NCI-H2227 (cell line): Measurements from ENCODE around the gene UTP3.
A peak's percentile ranks its signal among the peaks of the same experiment; 100 is the strongest.
"Not testable (repeated sequence)": the region's sequence is repeated elsewhere in the genome, so short reads cannot be mapped to it uniquely, and the experiment has no call there.

Source experiments
- DNase-seq: peaks from one replicate; lab custom pipeline; 2025; ENCODE audit not compliant: unreplicated experiment; lab: John Stamatoyannopoulos, UW

The UTP3 gene

GRCh38 chr4:70682142-70682541, 6.2 kb upstream of the UTP3 start:
- DNase-seq: not testable (repeated sequence)

GRCh38 chr4:70687392-70687791, 940 bp upstream of the UTP3 start:
- no peak for DNase-seq

GRCh38 chr4:70688795-70689231, 481 bp downstream of the UTP3 start:
- DNase-seq: no peak

DNA sequence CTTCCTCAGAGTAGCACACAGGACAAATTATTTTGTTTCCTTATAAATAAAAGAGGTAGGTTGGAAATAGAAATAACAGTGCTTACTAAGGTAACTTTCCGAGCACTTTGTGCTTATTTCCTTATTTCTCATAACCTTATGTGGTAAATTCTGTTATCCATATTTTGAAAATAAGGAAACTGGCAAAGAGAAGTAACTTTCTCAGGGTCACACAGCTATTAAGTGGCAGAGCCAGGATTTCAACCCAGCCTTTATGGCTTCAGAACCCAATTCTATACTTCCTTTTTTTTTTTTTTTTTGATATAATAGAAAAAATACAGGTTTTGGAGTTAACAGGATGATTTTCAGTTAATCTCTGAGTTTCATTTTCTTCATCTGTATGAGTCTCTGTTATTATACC, 3.3 kb downstream of the UTP3 start:
- DNase-seq: no peak

DNA sequence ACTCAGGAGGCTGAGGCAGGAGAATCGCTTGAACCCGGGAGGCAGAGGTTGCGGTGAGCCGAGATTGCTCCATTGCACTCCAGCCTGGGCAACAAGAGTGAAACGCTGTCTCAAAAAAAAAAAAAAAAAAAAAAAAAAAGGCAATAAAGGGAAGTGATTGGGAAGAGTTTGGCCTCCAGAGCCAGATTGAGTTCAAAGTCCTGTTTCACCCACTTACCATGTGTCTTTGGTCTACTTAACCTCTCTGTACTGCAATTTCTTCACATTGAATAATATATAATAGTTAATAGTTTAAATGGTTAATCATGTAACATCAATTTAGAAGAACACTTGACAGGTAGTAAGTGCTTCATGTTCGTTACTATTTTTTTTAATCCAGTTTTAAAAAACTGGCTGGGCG, 6.3 kb downstream of the UTP3 start:
- not testable (repeated sequence) for DNase-seq

- DNase-seq: not testable (repeated sequence)
These were observed 10.1 kb downstream of the UTP3 start for GRCh38 chr4:70698435-70698834.

DNA sequence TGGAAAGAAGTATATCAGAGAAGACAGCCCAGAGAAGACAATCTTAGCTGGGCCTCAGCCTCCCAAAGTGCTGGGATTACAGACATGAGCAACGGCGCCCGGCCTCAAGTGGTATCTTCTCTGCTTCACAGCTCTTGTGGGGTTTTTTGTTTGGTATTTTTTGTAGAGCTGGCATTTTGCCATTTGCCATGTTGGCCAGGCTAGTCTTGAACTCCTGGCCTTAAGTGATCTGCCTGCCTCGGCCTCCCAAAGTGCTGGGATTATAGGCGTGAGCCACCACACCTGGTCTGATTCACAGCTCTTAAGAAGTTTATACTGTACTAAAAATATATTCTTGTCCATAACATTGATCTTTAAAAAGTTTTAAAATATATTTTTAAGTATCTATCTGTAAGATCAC, 12.4 kb downstream of the UTP3 start:
- DNase-seq: no peak

DNA sequence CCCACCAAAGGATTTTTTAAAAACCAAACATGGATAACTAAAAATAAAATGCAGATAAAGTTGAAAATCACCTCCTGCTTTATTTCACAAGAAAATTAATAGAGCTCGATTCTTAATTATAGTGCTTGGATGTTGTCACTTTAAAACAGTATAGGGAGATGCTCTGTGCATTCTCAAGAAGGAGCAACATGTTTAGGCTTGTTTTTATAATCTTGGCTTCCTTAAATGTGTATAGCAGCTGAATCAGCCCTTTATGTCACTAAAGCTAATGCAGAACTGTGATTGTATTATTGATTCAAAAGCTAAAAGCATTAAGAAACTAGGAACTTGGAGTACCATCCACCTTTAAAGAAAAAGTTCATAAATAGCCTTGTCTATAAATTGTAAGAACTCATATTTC, 12.9 kb downstream of the UTP3 start:
- DNase-seq: no peak

- DNase-seq: not testable (repeated sequence)
These were observed 14.3 kb downstream of the UTP3 start for GRCh38 chr4:70702592-70702991.

DNA sequence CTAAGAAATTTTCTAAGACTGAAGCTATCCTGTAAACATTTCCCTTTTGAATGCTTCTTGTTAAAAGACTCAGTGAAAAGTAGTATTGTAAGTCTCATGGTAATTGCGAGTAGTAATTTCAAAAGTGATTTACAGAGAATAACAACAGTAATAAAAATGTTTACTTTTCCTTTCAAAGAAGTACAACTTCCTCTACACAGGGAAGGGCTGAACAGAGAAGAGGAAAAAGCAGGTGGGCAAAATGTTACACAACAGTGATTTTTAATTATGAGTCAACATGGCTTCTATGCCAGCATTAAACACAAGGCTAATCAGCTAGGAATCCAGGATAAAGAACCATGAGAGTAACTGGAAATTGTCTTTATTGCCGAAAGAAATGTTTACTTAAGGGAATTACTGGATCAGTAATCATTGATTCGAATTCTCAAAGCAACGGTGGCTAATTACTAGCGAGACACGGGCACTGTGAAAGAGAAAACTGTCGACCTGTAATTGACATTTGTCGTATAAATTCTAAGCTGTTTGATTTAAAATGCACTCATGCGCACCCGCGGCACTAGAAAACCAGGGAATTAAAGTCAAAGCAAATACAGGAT, 15.4 kb downstream of the UTP3 start:
- peak; percentile 26 for DNase-seq

DNA sequence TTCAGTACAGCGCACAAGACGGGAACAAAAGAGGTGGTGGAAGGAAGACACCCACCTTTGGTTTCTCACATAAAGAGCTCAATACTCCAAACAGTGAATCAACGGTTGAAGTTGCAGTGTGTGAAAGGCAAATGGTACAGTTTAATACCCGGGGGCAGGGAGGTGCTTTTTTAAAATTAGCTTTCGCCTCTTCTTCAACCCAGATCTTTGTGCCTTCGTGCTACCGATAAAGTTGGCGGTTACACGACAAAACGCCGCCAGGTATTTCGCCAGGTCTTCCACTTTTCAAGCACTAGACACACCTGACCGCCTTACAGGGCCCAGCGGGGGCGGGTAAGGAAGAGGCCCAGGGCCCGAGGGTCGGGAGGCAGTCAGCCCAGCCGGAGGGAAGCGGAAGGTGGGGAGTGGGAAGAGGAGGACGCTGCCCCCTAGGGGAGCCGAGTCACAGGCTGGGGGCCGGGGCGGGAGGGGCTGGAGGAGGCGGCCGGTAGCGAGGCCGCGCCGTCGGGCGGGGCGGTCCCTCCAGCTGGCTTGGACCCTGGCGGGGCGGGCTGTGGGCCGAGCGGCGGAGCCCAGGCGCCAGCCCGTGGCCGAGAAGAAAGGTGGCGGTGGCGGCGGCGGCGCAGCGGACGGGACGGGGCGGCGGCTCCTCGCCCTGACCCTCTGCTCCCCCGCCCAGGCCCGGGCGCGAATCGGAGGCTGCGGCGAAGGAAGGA, 16.0 kb downstream of the UTP3 start:
- peak; percentile 84 for DNase-seq

DNA sequence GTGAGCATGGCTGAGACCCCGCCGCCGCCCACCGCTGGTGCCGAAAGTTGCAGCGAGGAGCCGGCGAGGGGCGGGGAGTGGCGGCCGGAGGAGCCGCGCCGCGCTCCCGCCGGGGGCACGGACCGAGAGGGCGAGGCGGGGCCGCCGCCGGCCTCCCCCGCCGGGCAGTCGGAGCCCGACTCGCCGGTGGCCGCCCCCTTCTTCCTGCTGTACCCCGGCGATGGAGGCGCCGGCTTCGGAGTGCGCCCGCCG, 16.5 kb downstream of the UTP3 start:
- DNase-seq: peak; percentile 61

DNA sequence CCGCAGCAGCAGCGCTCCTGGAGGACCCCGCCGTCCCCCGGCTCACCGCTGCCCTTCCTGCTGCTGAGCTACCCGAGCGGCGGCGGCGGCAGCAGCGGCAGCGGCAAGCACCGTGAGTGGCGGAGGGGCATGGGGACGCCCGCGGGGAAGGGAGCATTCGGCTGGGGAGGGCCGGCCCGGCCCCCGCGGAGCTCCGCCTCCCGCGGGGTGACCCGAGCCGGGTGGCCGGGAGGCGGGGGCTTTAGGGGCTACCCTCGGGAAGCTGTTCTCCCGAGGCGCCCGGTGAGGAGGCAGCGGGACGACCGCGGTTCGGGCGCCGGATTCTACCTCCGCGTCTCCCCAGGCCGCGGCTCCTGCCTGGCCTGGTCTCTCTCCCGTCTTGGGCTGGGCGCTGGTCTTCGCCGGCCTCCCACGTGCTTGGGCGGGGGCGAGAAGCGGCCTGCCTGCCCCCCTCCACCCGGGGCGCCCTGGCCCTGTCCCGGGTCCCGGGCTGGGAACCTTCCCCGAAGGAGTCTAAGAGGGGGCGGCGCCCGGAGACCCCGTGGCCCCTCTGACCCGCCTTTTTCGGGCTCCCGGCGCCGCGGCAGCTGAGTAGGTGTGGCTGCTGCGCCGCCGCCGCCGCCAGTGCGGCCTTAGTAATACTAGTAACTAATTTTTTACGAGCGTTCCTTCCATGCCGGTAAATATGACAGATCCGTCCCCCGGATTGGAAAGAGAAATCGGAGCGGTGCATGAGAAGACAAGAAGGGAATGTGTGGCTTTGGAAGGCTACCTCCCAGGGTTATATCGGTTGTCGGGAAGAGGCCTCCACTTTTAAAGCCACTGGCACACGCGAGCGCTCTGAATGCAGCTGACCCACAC, 17.1 kb downstream of the UTP3 start:
- peak; percentile 70 for DNase-seq

GRCh38 chr4:70706044-70706461, 17.7 kb downstream of the UTP3 start:
- DNase-seq: no peak

GRCh38 chr4:70706516-70706915, 18.2 kb downstream of the UTP3 start:
- DNase-seq: no peak

- DNase-seq: peak; percentile 8
These were observed 21.4 kb downstream of the UTP3 start for GRCh38 chr4:70709611-70710205.

- DNase-seq: no peak
These were observed 23.3 kb downstream of the UTP3 start for GRCh38 chr4:70711599-70711998.

DNA sequence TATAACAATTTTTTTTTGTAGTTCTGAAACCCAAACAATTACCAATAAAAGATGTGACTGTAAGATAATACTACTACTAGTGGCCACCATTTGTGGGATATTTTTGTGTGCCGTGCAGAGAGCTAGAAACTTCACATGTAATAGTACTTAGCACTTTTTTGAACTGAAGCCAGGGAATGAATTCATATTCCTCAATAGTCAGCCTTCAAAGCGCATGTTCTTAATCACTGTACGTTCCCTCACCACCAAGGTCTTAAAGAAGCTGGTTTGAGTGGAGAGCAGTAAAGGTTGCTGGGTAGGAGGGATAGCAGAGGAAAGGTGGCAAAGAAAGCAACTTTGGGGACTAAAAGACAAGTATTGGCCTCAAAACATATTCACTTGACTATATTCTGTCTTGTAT, 23.8 kb downstream of the UTP3 start:
- DNase-seq: no peak

DNA sequence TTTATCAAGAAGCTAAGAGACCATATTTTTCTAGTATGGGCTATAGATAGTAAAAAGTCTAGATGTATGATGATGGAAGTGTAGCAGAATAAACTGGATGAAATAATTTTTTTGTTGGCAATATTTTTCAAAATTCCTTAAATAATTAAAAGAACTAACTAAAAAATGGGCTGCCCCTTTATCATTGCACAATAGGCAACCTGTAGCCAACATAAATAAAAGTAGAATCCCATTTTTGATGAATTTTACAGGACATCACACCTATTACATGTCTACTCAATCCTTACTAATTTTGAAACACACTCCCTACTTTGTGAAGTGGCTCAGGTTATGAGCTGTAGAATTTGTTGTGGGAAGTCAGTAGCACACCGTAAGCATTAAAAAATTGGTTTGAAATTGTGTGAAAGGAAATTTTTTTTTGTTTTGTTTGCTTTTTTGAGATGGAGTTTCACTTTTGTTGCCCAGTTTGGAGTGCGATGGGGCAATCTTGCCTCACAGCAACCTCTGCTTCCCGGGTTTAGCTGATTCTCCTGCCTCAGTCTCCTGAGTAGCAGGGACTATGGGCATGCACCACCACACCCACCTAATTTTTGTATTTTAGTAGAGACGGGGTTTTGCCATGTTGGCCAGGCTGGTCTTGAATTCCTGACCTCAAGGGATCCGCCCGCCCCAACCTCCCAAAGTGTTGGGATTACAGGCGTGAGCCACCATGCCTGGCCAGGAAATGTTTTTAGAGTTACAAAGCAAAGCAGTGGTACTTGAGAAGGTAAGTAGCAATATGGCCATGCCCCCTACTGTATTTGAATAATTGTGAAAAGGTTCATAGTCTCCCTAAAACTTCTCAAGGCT, 24.5 kb downstream of the UTP3 start:
- DNase-seq: no peak

DNA sequence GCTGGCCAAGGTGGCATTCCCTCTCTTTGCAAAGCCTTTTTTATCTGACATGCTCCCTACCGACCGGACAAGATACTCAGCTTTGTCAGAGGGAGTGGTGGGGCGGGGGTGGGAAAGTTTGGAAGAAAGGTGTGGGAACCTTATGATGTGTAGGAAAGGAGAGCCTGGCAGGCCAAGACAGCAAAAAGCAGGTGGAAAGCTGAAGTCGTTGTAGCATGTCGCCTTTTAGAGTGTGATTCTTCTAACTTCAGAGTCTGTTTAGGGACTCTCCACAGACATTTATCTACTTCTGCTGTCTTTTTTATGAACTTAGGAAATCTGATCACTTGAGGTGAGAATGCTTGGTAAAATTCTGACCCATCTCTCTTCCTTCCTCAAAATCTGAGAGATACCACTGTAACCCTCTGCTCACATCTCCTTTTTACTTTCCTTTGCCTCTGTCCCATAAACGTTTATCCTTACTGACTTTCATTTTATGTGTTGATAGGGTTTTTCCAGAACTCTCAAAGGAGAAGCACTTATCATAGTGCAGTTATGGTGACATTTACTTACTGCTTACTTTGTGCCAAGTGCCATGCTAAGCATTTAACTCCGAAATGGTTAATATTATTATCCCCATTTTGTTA, 25.2 kb downstream of the UTP3 start:
- no peak for DNase-seq
